GM12874 (cell line): ENCODE measurements around the gene QRFP.

Experiments used
- CTCF ChIP-seq: IDR thresholded peaks from 2 replicates; pipeline ENCODE4 v1.5.1; 2011; ENCODE audit warnings: low read depth, mild to moderate bottlenecking, control low read depth, low read length, moderate library complexity; ENCODE audit not compliant: insufficient read depth

The QRFP gene

DNA sequence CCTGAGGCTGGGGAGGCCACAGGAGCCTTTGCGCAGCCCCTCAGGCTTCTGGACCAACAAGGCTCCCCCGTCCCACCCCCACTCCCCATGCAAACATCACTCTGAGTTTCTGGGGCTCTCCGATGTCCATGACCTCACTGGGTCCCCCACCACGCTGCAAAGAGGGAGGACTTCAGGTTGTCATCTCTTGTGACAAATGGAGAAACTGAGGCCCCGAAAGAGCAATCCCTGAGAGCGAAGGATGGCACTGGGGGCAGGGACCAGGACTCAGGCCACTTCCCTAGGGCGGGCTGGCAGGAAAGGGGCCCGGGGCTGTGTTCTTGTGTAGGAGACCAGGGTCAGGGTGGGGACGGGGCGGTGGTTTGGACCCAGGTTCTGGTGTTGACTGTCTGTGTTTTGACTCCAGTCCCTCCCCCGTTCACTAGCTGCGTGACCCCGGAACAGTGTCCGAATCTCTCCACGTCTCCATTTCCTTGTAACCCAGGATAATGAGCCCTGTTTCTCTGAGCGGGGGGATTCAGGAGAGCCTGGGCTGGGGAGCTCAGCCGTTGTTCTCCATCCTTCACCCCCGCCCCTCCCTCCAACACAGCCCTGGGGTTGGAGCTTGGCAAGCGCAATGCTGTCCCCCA is 28.6 kb upstream of the QRFP start:
- TF ChIP-seq CTCF = no peak

DNA sequence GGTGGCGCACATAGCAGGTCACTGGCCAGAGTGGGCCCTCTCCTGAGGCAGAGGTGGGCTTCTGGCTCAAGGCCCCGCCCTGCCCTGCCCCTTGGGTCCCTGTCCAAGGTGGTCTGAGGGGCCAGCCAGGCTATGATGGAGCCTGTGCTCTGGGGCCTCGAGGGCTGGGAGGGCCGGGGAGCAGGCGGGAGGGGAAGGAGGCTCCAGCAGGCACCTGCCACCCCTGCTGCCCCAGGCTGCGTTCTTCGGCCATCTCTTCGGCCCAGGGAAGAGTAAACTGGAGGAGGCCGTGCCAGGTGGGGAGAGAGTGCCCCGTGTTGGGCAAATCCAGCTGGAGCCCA is 27.8 kb upstream of the QRFP start:
- TF ChIP-seq CTCF = no peak

- no peak for TF ChIP-seq CTCF
Measured at GRCh38 chr9:130923611-130924447, 27.2 kb upstream of the QRFP start.

DNA sequence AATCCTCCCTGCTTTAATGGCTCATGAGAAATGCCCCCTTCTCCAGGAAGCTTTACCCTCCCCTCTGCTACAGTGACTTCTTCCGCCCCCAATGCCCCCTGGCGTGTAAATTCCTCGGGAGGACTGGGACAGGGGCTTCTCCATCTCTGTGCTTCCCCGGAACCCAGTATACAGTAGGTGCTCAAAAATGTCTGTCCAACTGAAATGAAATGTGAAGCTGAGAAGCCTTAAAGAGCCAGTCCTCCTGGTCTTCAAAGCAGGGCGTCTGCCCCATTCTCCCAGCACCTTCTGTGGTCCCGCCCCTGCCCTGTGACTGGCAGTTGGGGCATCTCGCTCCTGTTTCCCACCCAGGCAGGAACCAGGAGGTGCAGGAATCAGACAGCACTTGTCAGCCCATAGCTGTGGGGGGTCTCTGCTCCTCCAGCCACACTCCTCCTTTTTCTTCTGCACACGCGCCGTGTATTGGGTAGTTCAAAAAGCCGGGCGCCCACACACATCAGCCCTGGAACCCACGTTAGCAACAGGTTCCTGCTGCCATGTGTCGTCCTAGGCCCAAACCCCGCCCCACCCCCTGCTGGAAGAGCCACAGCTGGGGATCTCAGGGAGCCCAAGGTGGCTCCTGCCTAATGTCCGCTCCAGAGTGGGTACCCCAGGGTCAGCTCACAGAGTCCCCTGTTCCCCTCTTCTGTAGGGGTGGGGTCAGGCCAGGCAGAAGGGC is 26.4 kb upstream of the QRFP start:
- TF ChIP-seq CTCF = no peak

DNA sequence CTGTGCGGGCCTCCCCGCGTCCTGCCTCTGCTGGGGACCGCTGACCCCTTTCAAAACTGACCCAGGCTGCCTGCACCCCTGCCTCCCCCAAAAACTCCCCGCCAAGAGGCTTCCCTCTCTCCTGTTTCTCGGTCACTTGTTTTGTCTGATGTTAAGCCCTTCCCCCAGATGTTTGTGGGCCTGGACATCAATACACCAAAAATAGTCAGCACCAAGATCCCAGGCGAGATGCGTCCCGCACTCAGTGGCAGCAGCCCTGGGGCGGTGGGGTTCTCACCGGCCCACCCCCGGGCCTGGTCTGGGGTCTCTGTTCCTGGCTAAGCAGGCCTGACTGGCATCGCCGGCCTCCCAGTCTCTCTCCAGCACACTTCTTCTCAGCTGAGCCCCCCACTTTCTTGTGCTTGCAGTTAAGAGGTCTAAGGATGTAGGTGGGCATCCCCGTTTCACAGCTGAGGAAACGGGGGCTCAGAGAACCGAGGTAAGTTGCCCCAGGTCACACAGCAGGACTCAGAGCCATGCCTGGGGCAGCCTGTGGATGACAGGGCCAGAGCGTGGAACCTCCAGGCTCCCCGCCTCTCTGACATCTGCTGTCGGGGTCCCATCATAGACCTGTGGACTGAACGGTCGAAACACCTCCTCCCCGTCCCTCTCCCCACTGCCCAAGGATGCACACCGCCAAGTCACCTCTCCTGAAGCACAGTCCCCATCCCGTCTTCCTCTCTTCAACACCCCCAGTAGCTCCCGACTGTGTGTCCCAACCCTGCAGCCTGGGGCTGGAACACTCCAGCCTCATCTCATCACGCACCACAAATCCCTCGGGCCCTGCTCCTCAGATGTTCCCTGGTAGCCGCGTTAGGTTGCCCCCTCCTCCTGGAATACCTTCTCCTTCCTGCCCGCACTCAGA is 25.6 kb upstream of the QRFP start:
- TF ChIP-seq CTCF = no peak

DNA sequence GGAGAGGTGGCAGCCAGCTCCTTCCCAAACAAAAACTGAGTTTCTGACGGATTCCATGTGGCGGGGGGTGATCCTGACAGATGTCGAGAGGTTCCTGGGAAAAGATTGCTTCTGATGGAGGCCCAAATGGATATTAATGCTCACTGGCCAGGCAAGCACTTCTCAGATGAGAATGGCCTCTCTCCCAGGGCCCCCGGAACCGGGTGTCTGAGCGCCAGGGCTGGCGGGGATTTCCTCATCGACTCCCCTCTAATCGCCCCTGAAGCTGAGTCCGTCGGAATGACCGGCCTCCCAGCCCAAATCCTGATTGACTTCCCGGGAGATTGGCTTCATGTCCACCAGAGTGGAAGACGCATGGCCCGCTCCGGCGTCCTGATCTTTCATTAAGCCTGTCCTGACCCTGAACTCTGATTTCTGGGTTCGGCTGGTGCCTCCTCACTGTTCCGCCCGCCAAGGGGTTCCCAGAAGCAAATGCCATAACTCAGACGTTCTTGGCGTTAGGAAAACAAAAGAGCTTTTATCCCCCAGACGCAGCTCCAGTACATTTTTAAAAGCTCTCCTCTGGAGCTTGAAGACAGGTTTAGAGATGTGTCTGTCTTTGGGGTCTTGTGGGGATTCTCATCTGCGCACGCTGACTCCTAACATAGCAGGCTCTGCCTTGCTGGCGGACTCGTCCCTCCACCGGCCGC is 24.8 kb upstream of the QRFP start:
- no peak for TF ChIP-seq CTCF
